Stimulated activated CD8-positive, alpha-beta memory T cell treated with anti-CD3 and anti-CD28 coated beads, Interleukin-7, amount 100 ng/mL, for 1 hour (primary cell): Measurements from ENCODE around the gene GRK5.

Experiments
- DNase-seq, 2 donors: peaks; one replicate each; pipeline ENCODE4 v3.0.0-alpha.2; 2020; ENCODE audit warnings: low read depth in 2 of 2

GRK5 gene

GRCh38 chr10:119377958-119378736 is 170.8 kb downstream of the GRK5 start:
- DNase-seq, result no peak

GRCh38 chr10:119378737-119379067 is 171.3 kb downstream of the GRK5 start:
- DNase-seq, result no peak

GRCh38 chr10:119379466-119380071 is 172.2 kb downstream of the GRK5 start:
- DNase-seq, result no peak

- DNase-seq, result no peak
Observed at GRCh38 chr10:119383174-119383856, 175.9 kb downstream of the GRK5 start.

DNA sequence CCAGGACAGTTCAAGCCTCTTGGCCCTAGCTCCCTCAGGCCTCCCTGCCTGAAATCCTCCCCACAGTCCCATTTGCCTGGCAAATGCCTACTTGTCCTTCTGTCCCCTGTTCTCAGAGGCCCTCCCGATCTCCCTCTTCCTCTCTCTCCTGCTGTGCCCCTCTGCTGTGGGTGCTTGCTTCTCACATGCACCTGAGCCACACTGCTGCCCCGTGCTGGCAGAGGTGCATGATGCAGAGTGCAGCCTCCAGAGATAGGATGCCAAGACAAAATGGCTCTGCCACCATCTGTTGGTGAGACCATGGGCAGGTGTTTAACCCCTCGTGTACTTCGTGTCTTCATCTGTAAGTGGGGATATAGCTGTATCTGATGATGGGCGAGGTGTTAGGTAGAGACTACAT is 176.8 kb downstream of the GRK5 start:
- no peak for DNase-seq

DNA sequence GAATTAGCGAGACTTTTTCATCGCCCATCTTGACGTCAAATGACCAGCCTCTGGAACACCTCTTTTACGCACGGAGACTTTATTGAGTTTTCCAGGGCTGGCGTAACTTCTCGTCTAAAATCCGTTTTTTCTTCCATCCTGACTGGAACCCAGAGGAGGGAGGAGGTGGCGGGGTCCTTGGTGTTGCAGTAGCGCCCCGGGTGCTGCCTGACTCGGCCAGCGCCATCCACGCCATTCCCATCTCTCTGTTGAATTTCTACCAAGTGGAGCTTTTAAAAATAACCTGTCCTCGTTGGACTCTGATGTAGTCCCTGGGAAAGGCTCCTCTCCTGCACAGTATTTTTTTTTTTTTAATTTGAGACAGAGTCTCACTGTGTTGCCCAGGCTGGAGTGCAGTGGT is 179.3 kb downstream of the GRK5 start:
- DNase-seq, result no peak

DNA sequence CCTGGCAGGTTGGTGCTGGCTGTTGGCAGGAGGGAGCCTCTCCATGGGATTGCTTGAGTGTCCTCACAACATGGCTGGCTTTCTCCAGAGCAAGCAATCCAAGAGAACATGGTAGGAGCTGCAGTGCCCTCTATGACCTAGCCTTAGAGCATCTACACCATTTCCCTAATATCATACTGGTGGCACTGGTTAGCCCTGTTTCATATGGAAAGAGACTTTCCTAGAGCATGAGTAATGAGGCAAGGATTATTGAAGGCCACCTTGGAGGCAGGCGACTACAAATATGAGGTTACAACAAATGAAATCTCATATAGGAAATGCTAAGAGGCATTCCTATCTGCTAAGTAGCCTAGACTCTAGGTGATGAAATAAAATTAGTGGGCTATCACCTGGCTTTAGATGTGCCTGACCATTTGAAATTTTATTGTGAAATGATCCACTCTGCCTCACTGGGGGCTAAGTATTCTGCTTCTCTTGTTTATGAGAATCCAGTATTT is 181.5 kb downstream of the GRK5 start:
- no peak for DNase-seq

GRCh38 chr10:119391440-119392251 is 184.3 kb downstream of the GRK5 start:
- no peak for DNase-seq

DNA sequence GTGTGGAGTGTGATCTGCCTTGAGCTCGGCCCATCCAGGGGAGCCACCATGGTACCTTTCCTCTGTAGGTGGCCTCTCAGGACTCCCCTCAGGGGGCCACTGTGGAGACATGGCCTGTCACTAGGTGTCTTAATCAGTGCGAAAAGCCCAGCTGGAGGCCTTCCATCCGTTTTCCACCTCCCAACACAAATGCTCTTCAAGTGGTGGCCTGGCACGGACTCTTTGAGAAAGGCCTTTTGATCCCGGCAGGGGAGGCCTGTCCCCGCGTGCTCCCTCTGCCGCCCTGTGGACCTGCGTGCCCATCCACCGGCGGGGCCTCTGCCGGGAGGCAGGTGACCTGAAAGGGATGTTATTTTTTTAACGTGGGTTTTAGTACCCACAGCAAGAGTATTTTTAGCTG is 185.6 kb downstream of the GRK5 start:
- no peak for DNase-seq

- DNase-seq, result no peak
Observed at GRCh38 chr10:119393421-119393820, 186.1 kb downstream of the GRK5 start.

DNA sequence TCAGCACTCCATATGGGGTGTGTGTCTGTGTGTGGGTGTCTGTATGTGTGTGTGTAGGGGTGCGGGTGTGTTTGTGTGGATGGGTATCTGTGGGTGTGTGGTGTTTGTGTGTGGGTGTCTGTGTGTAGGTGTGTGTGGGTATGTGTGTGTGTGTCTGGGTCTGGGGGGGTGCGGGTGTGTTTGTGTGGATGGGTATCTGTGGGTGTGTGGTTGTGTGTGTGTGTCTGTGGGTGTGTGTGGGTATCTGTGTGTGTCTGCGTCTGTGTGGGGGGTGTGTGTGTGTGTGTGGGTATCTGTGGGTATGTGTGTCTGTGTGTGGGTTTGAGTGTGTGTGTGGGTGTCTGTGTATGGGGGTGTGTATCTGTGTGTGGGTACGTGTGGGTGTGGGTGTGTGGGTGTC is 186.5 kb downstream of the GRK5 start:
- no peak for DNase-seq

DNA sequence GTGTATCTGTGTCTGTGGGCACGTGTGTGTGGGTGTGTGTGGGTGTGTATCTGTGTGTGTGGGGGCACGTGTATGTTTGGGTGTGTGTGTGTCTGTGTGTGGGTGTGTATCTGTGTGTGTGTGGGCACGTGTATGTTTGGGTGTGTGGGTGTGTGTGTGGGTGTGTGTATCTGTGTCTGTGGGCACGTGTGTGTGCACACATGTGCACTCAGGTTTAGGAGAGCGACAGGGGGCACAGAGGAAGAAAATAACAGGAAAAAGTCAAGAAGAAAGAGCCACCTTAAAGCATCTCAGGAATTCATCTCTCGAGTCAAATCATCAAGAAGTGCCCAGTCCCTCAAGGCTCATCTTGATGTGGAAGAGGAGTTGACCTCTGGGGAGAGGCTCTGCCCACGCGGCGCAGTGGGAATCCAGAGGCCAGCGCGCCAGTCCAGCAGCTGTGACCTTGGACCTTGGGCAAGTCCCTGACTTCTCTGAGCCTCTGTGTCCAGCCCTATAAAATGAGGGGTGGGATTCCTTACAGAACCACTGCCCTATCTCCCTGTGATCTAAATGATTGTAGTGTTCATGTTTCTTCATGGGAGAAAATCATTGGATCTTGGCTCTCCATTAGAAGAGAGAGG is 187.4 kb downstream of the GRK5 start:
- no peak for DNase-seq

DNA sequence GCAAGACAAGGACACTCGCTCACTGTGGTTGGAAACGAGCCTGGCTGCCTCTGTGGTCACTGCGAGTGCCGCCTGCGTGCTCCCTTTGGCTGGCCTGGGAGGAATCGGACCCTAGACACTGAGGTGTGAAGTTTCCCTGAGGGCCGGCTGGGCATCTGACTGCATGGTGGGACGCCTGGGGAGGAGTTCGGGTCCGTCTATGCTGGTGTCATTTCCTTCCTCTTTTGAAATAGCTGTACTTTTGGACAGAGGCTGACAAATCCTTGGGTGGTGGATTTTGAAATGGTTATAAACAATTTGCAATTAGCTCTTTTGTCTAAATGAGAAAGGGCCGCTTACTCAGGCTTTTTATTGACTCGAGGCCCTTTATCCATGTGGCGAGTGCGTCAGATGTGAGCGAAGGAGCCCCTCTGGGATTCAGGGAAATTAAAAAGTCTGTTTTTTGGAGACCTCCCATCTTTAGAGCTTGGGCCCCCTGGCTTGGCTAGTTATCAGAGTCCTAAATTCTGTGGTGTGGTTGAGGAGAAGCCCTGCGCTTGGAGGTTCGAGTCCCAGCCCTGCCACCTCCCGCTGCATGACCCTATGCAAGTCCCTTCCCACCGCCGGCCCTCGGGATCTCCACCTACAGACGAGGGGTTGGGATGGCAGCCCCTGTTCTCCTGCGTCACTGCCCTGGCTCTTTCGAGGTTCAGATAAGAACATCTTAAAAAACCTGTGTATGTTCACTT is 188.1 kb downstream of the GRK5 start:
- DNase-seq, result no peak

GRCh38 chr10:119396008-119396708 is 188.8 kb downstream of the GRK5 start:
- no peak for DNase-seq

- no peak for DNase-seq
Observed at GRCh38 chr10:119396709-119397071, 189.3 kb downstream of the GRK5 start.

GRCh38 chr10:119397416-119397815 is 190.0 kb downstream of the GRK5 start:
- DNase-seq, result no peak

DNA sequence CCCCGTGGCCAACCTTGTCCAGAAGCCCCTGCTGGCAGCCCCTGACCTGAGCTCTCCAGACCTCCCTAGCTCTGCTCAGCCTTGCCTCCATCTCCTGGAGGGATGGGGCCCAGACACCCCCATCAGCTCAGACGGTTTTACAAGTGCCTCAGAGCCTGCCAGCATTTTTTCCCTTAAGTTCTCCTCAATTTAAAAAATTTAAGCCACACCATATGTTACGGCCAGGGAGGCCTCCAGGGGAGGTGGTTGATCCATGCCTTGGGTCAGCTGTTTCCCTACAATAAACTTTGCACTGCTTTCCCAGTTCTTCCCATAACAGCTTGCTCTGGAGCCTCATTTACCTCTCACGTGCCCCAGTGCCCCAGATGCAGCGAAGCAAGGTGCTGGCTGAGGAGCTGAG is 191.6 kb downstream of the GRK5 start:
- DNase-seq, result no peak

DNA sequence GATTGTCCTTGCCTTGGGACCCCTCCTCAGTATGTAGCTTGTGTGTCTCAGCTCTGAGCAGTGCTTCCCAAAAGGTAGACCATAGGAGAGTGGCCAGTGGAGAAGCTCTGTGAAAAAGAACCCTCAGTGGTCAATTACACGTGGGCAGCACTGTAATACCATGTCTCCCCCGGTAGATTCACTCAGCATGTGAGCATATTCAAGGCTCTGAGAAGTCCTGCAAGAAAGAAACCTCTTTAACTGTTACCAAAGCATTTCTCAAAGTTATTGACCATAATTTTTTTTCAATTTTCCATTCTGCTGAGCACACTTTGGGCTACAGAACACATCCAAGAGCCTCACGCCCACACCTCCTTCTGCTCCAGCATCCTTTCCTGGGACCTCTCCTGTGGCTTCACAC is 192.1 kb downstream of the GRK5 start:
- DNase-seq, result no peak

GRCh38 chr10:119401671-119402395 is 194.5 kb downstream of the GRK5 start:
- DNase-seq, result no peak

DNA sequence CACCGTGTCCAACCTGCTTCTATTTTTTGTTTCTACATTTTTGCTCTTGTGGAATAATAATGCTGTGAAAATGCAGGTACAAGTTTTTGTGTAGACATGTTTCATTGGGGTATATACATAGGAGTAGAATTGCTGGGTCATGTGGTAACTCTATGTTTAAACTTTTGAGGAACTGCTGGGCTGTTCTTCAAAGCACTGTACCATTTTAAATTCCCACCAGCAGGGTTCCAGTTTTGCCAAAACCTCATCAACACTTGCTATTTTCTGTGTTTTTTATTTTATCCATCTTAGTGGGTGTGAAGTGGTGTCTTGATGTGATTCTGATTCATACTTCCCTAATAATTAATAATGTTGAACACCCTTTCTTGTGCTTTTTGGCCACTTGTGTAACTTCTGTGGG is 196.6 kb downstream of the GRK5 start:
- no peak for DNase-seq
